ENCODE data around the gene ESPN. TPM values are rescaled to one million over a fixed set of nuclear protein-coding genes. Genes with fewer than 3 reads are reported as not detected.

ESPN gene
- total RNA-seq, 1 experiment from 2014 or later = 8.5 TPM

DNA sequence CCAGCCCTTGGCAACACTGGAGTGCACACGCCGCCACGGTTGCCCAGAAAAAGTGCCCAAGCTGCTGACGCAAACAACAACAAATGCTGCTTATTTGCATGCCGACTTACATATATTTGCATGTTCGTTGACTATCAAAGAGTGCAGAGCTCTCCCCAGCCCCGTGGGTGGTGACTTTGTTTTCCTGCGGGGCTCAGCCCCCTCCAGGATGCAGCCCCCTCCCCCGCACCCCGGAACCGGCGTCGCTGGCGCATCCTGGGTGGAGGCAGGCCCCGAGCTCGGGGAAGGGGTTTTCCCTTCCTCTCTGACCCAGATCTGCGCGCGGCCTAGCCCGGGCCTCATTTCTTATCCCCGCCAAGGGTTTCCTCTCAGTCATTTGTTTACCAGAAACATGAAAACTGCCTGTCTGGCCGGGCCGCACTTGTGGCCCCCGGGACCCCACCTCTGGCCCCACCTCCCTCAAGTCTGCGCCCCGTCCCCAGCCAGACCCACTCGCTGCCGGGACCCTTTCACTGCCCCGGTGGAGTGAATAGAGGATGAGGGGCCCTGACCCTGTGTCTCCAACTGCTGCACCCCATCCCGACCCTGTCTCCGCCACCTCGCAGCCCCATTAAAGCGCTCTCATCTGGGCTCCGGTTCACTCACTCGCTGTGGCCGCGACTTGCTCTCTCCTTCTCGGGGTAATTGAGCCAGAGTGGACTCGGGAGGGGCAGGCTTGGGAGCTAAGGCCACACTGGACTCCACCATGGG, 35.9 kb downstream of the ESPN start:
- DNase-seq (ENCODE audit: low read depth, low spot score) = no peak
- CTCF ChIA-PET = interaction anchor here (0.7 kb wide), 2 partner anchors 14 to 31 kb away, joined by 5 to 6 read pairs; partner anchors contain the start of gene PLEKHG5
- BruUV-seq (replicated peaks) = no TSS peak

DNA sequence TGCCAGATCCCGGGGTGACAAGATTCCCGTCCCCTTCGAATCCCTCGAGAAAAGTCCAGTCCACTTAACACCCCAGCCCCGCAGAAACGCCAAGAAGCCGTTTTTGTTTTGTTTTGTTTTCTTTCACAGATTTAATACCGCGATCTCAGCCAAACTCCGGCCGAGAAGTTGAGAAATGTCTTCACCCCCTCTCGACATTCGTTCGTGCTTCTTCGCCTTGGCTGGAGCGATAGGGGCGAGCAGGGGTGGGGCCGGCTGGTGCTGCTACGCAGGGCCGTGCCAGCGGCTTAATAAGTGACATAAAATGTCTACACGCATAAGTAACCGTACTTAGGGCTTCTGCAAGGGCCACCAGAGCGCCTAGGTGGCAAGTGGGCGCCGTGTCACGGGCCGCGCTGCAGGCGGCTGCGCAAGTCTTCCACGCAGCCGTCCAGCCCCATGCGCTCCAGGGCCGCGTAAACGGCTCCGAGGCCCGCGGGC, 36.5 kb downstream of the ESPN start:
- Histone ChIP-seq H3K27me3 (ENCODE audit: control insufficient read depth, insufficient read depth, low read length) (no peaks in the 10 kb centered on the region), H3K9me3 (ENCODE audit: control insufficient read depth, insufficient read depth, low read depth, low read length) (no peaks in the 10 kb centered on the region), H3K4me1 (ENCODE audit: control insufficient read depth, insufficient read depth, low read length) (no peaks in the 10 kb centered on the region; the same call in 1 of the 2 replicates), H3K27ac (ENCODE audit: low read length) (no peak overlapping the region), H3K4me3 (ENCODE audit: low read depth in 2 of 2, low read length in 2 of 2) (no peak overlapping the region), H3K36me3 (ENCODE audit: control insufficient read depth, insufficient read depth, low read length) (no peaks in the 10 kb centered on the region)
- no TSS peak for BruUV-seq (replicated peaks)
- no peak for TF ChIP-seq POLR2AphosphoS5 (IDR thresholded peaks at IDR 0.05; ENCODE audit: low read depth, low read length)
- TF ChIP-seq SIN3A (IDR thresholded peaks at IDR 0.05; ENCODE audit: borderline replicate concordance, insufficient read depth, low read depth, low read length) = no peak
- DNase-seq (ENCODE audit: low read depth, low spot score) (no peak), ATAC-seq (no peak)
- CTCF ChIA-PET = no interaction called here
- in situ Hi-C loops (cut with HindIII; ENCODE audit: low pct_unique_long_range_greater_than_20kb, low sequenced_read_pairs) = no loop called here
- POLR2A ChIA-PET = no interaction called here
- intact Hi-C loops (cut with micrococcal nuclease; ENCODE audit: unreplicated experiment) = no loop called here

More for the DNA sequence above, 35.9 kb downstream of the ESPN start:
- Histone ChIP-seq H3K27ac (ENCODE audit: low read length) (no peak overlapping the region), H3K4me1 (ENCODE audit: control insufficient read depth, insufficient read depth, low read length) (no peaks in the 10 kb centered on the region; the same call in 1 of the 2 replicates), H3K9me3 (ENCODE audit: control insufficient read depth, insufficient read depth, low read depth, low read length) (no peaks in the 10 kb centered on the region), H3K4me3 (ENCODE audit: low read depth in 2 of 2, low read length in 2 of 2) (no peak overlapping the region), H3K36me3 (ENCODE audit: control insufficient read depth, insufficient read depth, low read length) (no peaks in the 10 kb centered on the region), H3K27me3 (ENCODE audit: control insufficient read depth, insufficient read depth, low read length) (no peaks in the 10 kb centered on the region)
- POLR2A ChIA-PET = interaction anchor here (0.7 kb wide), 1 partner anchor 361 kb away, joined by 10 read pairs; no protein-coding TSS in a partner anchor
- intact Hi-C loops (cut with micrococcal nuclease; ENCODE audit: unreplicated experiment) (no loop called here), in situ Hi-C loops (cut with HindIII; ENCODE audit: low pct_unique_long_range_greater_than_20kb, low sequenced_read_pairs) (no loop called here)
- TF ChIP-seq TCF7L2 (IDR thresholded peaks at IDR 0.05; ENCODE audit: low read depth, low read length) (no peak), SIN3A (IDR thresholded peaks at IDR 0.05; ENCODE audit: borderline replicate concordance, insufficient read depth, low read depth, low read length) (no peak), POLR2AphosphoS5 (IDR thresholded peaks at IDR 0.05; ENCODE audit: low read depth, low read length) (no peak)
- TF ChIP-seq, protein P1, sequence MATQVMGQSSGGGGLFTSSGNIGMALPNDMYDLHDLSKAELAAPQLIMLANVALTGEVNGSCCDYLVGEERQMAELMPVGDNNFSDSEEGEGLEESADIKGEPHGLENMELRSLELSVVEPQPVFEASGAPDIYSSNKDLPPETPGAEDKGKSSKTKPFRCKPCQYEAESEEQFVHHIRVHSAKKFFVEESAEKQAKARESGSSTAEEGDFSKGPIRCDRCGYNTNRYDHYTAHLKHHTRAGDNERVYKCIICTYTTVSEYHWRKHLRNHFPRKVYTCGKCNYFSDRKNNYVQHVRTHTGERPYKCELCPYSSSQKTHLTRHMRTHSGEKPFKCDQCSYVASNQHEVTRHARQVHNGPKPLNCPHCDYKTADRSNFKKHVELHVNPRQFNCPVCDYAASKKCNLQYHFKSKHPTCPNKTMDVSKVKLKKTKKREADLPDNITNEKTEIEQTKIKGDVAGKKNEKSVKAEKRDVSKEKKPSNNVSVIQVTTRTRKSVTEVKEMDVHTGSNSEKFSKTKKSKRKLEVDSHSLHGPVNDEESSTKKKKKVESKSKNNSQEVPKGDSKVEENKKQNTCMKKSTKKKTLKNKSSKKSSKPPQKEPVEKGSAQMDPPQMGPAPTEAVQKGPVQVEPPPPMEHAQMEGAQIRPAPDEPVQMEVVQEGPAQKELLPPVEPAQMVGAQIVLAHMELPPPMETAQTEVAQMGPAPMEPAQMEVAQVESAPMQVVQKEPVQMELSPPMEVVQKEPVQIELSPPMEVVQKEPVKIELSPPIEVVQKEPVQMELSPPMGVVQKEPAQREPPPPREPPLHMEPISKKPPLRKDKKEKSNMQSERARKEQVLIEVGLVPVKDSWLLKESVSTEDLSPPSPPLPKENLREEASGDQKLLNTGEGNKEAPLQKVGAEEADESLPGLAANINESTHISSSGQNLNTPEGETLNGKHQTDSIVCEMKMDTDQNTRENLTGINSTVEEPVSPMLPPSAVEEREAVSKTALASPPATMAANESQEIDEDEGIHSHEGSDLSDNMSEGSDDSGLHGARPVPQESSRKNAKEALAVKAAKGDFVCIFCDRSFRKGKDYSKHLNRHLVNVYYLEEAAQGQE (IDR thresholded peaks at IDR 0.05; ENCODE audit: insufficient read depth in 1 of 2, low read depth in 2 of 2, low read length in 1 of 2) = no peak
- TF ChIP-seq, protein P2, sequence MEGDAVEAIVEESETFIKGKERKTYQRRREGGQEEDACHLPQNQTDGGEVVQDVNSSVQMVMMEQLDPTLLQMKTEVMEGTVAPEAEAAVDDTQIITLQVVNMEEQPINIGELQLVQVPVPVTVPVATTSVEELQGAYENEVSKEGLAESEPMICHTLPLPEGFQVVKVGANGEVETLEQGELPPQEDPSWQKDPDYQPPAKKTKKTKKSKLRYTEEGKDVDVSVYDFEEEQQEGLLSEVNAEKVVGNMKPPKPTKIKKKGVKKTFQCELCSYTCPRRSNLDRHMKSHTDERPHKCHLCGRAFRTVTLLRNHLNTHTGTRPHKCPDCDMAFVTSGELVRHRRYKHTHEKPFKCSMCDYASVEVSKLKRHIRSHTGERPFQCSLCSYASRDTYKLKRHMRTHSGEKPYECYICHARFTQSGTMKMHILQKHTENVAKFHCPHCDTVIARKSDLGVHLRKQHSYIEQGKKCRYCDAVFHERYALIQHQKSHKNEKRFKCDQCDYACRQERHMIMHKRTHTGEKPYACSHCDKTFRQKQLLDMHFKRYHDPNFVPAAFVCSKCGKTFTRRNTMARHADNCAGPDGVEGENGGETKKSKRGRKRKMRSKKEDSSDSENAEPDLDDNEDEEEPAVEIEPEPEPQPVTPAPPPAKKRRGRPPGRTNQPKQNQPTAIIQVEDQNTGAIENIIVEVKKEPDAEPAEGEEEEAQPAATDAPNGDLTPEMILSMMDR (IDR thresholded peaks at IDR 0.05) = no peak
- ATAC-seq = no peak

Data from Panc1 (cell line).